Neuron (in vitro differentiated cells): Measurements from ENCODE around the gene BNC2.
A peak's percentile ranks its signal among the peaks of the same experiment; 100 is the strongest.

Experiments used
- H2AFZ ChIP-seq: one replicate; pipeline ENCODE4 v1.6.1; 2013; ENCODE audit warnings: low read depth, mild to moderate bottlenecking, inconsistent platforms, low read length, moderate library complexity
- H3K27me3 ChIP-seq: one replicate; pipeline ENCODE4 v1.6.1; 2013; ENCODE audit warnings: low read length; ENCODE audit not compliant: insufficient read depth
- H3K36me3 ChIP-seq: one replicate; pipeline ENCODE4 v1.6.1; 2013; ENCODE audit warnings: low read length; ENCODE audit not compliant: insufficient read depth
- H3K4me1 ChIP-seq: one replicate; pipeline ENCODE4 v1.6.1; 2013; ENCODE audit warnings: low read length; ENCODE audit not compliant: insufficient read depth
- H3K4me3 ChIP-seq: 2 replicates; pipeline ENCODE4 v1.5.1; 2013; ENCODE audit warnings: mild to moderate bottlenecking, low read length, moderate library complexity
- H3K9me3 ChIP-seq: one replicate; pipeline ENCODE4 v1.6.1; 2013; ENCODE audit warnings: low read length

BNC2 gene

DNA sequence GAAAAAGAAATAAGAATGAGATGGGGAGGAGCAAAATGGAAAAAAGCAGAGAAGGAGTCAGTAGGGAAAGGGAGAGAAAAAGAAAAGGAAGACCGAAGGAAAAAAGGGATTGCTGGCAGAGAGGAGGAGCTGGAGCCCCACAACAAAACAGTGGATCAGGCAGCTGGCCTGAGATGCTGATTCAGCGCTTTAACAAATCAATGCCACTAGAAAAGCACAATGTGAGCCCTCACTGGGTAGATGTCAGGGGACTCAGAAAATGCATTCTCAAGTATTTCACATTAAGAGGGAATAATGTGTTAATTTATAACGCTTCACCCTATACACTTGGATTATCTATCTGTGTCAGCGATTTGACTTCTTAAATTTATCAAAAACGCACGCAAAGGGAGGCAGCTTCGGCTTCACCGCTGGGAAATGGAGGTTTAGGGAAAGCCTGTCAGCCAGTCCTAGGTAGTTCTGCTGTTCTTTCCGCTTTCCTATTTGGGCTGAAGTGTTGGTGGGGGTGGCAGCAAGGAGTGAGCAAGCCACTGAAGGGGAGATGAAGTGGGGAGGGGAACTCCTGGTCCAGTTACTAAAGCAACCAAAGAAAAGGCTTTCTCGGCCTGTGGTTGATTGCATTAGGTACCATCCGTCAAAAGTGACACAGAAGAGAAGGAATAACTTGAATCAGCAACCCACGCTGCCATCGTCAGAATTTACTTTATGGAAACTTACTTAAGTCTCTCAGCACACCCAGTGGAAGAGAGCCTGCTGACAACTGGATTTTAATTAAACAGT lies 161.6 kb downstream of the BNC2 start:
- H3K36me3 ChIP-seq = no peaks in the 10 kb centered on the region
- peaks cover 64% of the 10 kb centered on the region for H3K4me1 ChIP-seq
- peaks cover 3% of the 10 kb centered on the region for H3K27me3 ChIP-seq
- no peaks in the 10 kb centered on the region for H3K9me3 ChIP-seq
- no peak overlapping the region for H2AFZ ChIP-seq
- H3K4me3 ChIP-seq = peak overlapping the region; percentile 37

DNA sequence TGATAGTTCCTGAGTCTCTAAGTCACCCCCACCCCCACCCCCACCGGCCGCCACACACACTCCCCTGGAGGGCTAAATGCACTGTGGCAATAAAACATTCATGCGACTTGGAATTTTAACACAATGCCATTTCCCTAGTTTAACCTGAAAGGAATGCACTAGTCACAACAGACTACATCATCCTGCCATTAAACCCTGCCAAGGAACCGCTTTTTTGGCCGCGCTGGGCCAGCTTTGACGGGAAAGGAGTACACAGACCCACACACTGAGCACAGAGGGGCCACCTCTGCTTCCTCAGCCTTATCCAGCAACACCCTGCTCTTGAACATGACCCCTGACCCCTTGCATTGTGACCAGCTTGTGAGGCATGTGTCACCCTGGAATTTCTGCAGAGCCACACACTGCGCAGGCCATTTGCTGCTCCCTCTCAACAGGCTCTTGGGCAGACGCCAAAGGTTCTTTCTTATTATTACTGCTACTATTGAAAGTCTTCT lies 165.3 kb downstream of the BNC2 start:
- Histone ChIP-seq H2AFZ (no peak overlapping the region), H3K4me1 (peaks cover 45% of the 10 kb centered on the region), H3K27me3 (peaks cover 6% of the 10 kb centered on the region), H3K9me3 (no peaks in the 10 kb centered on the region), H3K4me3 (no peak overlapping the region), H3K36me3 (no peaks in the 10 kb centered on the region)

DNA sequence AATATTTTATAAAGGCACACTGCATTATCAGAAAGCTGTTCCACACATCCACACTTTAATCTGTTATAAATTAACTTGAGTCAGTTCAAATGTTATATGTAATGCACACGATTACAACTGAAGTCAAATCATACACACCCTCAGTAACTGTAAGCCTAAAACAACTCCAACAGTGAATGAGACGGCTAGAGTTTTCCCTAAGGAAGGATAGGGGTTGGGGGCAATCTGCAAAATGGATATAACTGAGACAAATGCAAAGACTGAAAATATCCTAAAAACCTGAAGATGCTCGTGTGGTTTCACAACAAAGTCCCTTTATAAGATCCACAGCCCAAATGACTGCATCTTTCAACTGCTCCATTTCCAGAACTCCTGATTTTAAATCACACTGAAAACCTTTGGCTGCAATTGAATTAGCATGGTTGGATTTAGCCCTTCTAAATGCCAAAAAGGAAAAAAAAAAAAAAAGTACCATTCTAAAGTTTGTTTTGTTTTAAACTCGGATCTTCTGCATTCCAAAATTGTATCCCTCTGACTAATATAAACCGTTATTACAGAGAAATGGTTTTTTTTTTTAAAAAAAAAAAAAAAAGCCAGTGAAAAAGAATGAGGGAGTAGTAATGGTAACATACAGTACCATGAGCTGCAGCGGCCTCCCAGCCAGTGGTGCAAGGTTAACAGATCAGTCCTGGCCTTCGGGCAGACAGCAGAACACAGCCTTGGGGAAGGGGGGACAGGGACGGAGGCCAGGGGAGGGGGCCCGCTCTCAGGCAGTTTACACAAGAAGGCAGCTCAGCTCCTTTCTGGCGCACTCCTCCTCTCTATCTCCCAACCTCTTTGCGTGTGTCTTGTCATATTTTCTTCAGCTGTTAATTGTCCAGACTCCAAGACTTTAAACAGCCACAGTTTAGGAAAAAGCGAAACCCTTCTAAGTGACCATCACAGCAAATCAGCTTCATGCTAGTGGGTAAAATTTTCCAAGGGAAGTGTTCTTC lies 166.1 kb downstream of the BNC2 start:
- Histone ChIP-seq H3K4me3 (peak overlapping the region; percentile 25), H3K36me3 (no peaks in the 10 kb centered on the region), H2AFZ (no peak overlapping the region), H3K9me3 (no peaks in the 10 kb centered on the region), H3K27me3 (peaks cover 3% of the 10 kb centered on the region), H3K4me1 (peaks cover 38% of the 10 kb centered on the region)

DNA sequence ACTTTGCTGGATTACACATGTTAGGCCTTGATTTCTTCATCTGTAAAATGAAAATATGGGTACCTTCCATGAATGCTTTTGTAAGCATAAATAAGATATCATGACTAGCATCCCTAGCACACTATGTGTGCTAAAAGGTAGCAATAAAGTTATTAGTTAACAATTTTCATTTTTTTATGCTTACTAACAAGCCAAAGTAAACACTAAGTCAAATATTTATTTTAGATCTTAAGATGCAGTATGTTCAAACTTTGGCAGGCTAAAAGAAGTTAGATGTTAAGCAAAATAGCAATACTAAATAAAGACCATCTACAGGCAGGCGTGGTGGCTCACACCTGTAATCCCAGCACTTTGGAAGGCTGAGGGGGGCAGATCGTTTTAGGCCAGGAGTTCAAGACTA lies 169.1 kb downstream of the BNC2 start:
- peaks cover 3% of the 10 kb centered on the region for H3K27me3 ChIP-seq

DNA sequence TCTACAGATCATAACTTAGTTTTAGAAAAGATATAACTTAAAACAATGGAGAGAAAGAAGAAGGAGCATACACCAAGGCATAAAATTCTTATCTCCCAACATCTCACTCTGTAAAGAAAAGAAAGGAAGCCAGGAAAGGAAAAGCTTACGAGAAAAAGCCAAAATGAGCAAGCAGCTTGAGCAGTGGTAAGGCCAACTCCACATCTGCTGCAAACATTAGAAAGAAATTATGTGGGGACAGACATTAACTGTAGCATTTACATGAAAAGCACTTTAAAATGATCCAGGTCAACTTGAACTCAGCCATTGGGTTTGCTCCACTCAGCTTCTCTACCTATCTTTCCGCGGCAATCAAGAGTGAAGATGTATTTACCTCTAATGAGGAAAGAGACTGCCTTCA lies 176.9 kb downstream of the BNC2 start:
- H3K4me1 ChIP-seq = no peaks in the 10 kb centered on the region
- no peak overlapping the region for H2AFZ ChIP-seq
- H3K36me3 ChIP-seq = no peaks in the 10 kb centered on the region
- no peaks in the 10 kb centered on the region for H3K27me3 ChIP-seq
- H3K9me3 ChIP-seq = no peaks in the 10 kb centered on the region
- no peak overlapping the region for H3K4me3 ChIP-seq

More for the DNA sequence above, 169.1 kb downstream of the BNC2 start:
- Histone ChIP-seq H3K4me3 (no peak overlapping the region), H2AFZ (no peak overlapping the region), H3K36me3 (no peaks in the 10 kb centered on the region), H3K4me1 (peaks cover 21% of the 10 kb centered on the region), H3K9me3 (no peaks in the 10 kb centered on the region)

DNA sequence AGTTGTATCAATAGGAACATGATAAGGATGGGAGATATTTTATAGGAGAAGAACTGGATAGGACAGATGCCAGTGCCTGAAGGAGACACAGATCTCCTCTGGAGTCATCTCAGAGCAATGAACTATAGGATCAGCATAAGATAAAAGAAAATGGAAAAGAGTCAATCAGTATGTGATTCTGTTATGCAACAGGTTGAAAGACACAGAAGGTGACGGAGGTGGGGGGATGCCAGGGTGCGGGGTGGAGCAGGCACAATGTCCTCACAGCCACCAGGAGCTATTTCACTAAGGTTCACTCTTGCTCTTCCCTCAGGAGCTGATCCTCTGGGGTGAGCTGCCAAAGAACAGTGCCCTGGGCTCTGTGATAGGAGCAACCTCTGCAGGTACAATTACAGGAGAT lies 179.8 kb downstream of the BNC2 start:
- H2AFZ ChIP-seq = no peak overlapping the region
- no peaks in the 10 kb centered on the region for H3K4me1 ChIP-seq
- peaks cover 2% of the 10 kb centered on the region for H3K27me3 ChIP-seq
- H3K9me3 ChIP-seq = no peaks in the 10 kb centered on the region
- H3K4me3 ChIP-seq = no peak overlapping the region
- H3K36me3 ChIP-seq = no peaks in the 10 kb centered on the region

DNA sequence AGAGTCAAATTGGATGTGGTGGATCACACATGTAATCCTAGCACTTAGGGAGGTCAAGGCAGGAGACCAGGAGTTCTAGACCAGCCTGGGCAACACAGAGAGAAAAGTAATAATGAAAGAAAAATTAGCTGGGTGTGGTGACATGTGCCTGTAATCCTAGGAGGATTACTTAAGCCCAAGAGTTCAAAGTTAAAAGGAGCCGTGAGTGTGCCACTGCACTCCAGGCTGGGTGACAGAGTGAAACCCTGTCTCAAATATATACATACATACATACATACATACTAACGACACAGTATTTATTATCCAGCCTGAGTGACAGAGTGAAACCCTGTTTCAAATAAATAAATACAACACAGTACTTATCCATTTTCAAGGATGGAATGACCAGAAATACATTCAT lies 180.3 kb downstream of the BNC2 start:
- H2AFZ ChIP-seq = no peak overlapping the region
- H3K4me3 ChIP-seq = no peak overlapping the region
- H3K36me3 ChIP-seq = no peaks in the 10 kb centered on the region
- peaks cover 2% of the 10 kb centered on the region for H3K27me3 ChIP-seq
- H3K4me1 ChIP-seq = no peaks in the 10 kb centered on the region
- no peaks in the 10 kb centered on the region for H3K9me3 ChIP-seq

DNA sequence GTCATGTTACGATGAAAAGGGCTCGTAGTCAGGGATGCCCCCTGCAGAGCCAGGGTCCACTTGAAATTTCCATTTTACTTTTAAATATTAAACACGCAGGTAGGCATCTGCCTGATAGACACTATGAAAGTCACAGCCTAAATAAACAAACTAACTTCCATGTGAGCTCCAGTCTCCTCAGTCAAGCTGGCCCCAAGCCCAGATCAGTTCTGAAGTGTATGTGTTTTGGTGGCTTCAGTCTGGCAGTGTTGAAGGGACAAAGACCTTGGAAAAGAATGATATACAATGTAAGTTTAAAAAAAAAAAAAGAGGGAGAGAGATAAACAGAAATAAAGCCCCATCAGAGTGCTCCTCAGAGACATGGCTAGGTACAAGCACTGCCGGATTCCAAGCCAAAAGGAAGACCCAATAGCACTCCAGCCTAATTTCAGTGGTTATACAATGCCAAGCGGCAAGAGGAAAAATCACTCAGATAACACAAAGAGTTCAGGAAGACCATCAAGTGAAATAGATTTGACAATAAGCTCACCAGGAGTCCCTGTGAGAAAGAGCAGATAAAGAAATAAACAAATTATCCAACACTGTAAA lies 181.0 kb downstream of the BNC2 start:
- Histone ChIP-seq H3K4me1 (no peaks in the 10 kb centered on the region), H3K4me3 (no peak overlapping the region), H3K36me3 (no peaks in the 10 kb centered on the region), H3K9me3 (no peaks in the 10 kb centered on the region), H2AFZ (no peak overlapping the region), H3K27me3 (peaks cover 2% of the 10 kb centered on the region)

DNA sequence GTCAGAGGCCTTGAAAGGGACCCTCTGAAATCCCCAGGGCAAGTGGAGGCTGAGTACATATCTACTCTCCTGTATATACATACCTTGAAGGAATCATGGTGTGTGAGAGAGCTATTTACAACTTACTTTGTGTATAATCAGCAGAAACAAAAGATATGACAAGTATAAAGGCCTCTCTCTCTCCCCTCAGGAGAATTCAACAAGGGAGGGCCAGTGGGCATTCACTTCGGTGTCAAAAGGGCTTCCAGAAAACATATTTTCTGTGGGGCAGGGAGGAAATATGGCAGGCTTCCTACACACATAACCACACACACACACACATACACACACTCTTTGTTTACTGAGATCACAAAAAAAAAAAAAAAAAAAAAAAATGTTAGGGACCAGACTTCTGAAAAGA lies 181.7 kb downstream of the BNC2 start:
- H3K4me1 ChIP-seq = no peaks in the 10 kb centered on the region
- no peak overlapping the region for H3K4me3 ChIP-seq
- peaks cover 2% of the 10 kb centered on the region for H3K27me3 ChIP-seq
- H3K36me3 ChIP-seq = no peaks in the 10 kb centered on the region
- no peak overlapping the region for H2AFZ ChIP-seq
- H3K9me3 ChIP-seq = no peaks in the 10 kb centered on the region

DNA sequence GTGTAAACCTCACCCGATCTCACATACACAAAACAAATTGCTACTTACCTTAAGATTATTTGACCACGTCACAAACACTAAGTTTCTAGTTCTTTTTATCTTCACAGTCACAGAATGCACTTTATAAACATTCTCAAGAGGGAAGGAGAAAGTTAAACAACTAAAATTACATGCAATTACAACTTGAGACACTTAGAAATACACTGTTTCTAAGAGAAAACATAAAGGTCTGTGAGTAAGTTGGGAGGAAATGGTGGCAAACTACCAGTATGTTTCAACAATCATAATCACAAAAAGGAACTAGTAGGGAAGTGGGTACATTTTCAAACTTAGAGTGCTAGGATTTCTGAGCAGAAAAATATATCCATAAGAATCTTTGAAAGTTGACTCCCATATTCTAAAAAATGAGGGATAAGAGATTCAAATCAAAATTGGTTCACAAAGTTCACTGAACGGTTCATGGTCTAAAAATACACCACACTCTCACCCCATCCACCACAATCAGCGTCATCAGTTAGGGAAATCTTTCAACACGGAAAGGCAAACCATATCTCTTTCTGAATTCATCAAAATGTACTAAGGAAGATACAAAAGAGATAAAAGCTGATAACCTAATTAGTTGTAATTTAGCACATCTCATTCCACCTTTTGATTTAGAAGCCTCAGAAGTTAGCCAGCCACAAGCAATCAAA lies 182.6 kb downstream of the BNC2 start:
- Histone ChIP-seq H2AFZ (no peak overlapping the region), H3K36me3 (no peaks in the 10 kb centered on the region), H3K9me3 (no peaks in the 10 kb centered on the region)

DNA sequence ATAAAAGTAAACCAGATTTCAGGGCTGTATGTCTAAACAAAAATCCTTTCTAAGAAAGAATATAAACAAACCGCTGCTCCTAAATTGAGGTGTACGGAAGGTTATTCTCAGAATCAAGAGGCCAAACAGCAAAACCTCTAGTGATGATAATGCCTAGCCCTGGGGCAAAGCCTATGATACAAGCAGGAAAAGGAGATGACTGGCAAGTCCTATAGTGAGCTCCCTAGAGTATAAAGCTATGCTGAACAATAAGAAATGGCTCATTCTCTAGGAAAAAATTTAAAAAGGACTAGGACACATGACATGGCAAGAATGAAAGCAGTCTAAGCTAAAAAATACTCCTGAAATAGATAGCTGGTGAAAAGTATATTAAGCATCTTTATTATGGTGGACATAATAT lies 187.1 kb downstream of the BNC2 start:
- Histone ChIP-seq H3K27me3 (peaks cover 2% of the 10 kb centered on the region), H2AFZ (no peak overlapping the region), H3K4me1 (no peaks in the 10 kb centered on the region), H3K9me3 (no peaks in the 10 kb centered on the region), H3K36me3 (no peaks in the 10 kb centered on the region), H3K4me3 (no peak overlapping the region)

More for the DNA sequence above, 182.6 kb downstream of the BNC2 start:
- no peak overlapping the region for H3K4me3 ChIP-seq
- no peaks in the 10 kb centered on the region for H3K4me1 ChIP-seq
- peaks cover 2% of the 10 kb centered on the region for H3K27me3 ChIP-seq

DNA sequence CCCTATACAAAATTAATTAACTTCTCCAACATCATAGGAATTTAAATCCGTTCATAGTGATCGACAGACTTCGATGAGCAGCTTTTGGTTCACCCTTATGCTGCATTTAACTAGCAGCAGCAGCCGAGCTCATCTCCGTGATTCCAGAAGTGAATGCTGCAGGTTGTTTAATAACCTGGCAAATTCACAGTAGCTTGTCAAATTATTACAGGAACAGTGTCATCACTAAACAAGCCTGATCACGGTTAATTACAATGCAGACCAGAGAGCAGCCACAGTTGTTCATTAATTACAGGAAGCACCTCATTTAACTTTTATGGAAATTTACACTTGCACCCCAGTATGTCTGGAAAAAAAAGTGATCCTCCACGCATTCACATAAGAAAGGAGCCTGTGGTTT lies 188.2 kb downstream of the BNC2 start:
- Histone ChIP-seq H3K36me3 (no peaks in the 10 kb centered on the region), H2AFZ (no peak overlapping the region), H3K4me1 (no peaks in the 10 kb centered on the region), H3K4me3 (no peak overlapping the region), H3K9me3 (no peaks in the 10 kb centered on the region), H3K27me3 (peaks cover 2% of the 10 kb centered on the region)
